Activated T-cell treated with anti-CD3 and anti-CD28 coated beads for 1 hour (primary cell): ENCODE data around the gene CACNG1.

Experiments used
- DNase-seq: peaks from one replicate; pipeline ENCODE4 v3.0.0-alpha.2; 2020; ENCODE audit warnings: low read depth

Gene CACNG1

GRCh38 chr17:67051837-67052236 is 7.5 kb downstream of the CACNG1 start:
- no peak for DNase-seq

- no peak for DNase-seq
Observed at GRCh38 chr17:67052720-67053437, 8.5 kb downstream of the CACNG1 start.

GRCh38 chr17:67053438-67054000 is 9.2 kb downstream of the CACNG1 start:
- DNase-seq, result no peak

GRCh38 chr17:67054011-67054591 is 9.7 kb downstream of the CACNG1 start:
- no peak for DNase-seq

GRCh38 chr17:67054608-67055007 is 10.3 kb downstream of the CACNG1 start:
- DNase-seq, result no peak

- DNase-seq, result no peak
Observed at GRCh38 chr17:67055041-67055443, 10.7 kb downstream of the CACNG1 start.

GRCh38 chr17:67055811-67056745 is 11.7 kb downstream of the CACNG1 start:
- DNase-seq, result no peak

- DNase-seq, result no peak
Observed at GRCh38 chr17:67056746-67057490, 12.6 kb downstream of the CACNG1 start.

GRCh38 chr17:67058036-67058435 is 13.7 kb downstream of the CACNG1 start:
- no peak for DNase-seq

GRCh38 chr17:67059372-67059771 is 15.0 kb downstream of the CACNG1 start:
- DNase-seq, result no peak

- DNase-seq, result no peak
Observed at GRCh38 chr17:67063141-67063540, 18.8 kb downstream of the CACNG1 start.

- no peak for DNase-seq
Observed at GRCh38 chr17:67066717-67067116, 22.4 kb downstream of the CACNG1 start.

GRCh38 chr17:67067571-67068482 is 23.5 kb downstream of the CACNG1 start:
- DNase-seq, result no peak

- DNase-seq, result no peak
Observed at GRCh38 chr17:67068999-67069398, 24.6 kb downstream of the CACNG1 start.

GRCh38 chr17:67069603-67070136 is 25.3 kb downstream of the CACNG1 start:
- DNase-seq, result no peak

- no peak for DNase-seq
Observed at GRCh38 chr17:67071595-67071994, 27.2 kb downstream of the CACNG1 start.

- no peak for DNase-seq
Observed at GRCh38 chr17:67072885-67073284, 28.5 kb downstream of the CACNG1 start.

- DNase-seq, result no peak
Observed at GRCh38 chr17:67074781-67075180, 30.4 kb downstream of the CACNG1 start.

GRCh38 chr17:67076290-67076689 is 31.9 kb downstream of the CACNG1 start:
- no peak for DNase-seq

GRCh38 chr17:67078292-67078691 is 33.9 kb downstream of the CACNG1 start:
- DNase-seq, result no peak
